Left lung (tissue), 10 donors: Measurements from ENCODE around the gene EPHA1. TPM values are rescaled to one million over a fixed set of nuclear protein-coding genes. Genes with fewer than 3 reads are reported as not detected.

Source experiments
- ATAC-seq: fragments of 200-7000 bp; cut with Tn5 transposase; one replicate; pipeline ENCODE4 v1.9.1; 2020; ENCODE audit warnings: moderate library complexity
- DNase-seq, 4 donors: peaks; one replicate each; pipeline ENCODE4 v3.0.0-alpha.2; 2013 to 2020
- H3K27ac ChIP-seq, 2 donors: fragments of 200-600 bp; sonication (generic) in 1 of 2; one replicate each; pipeline versions ENCODE4 v1.5.0 to v1.8.0; 2020 to 2021
- H3K27me3 ChIP-seq, 2 donors: fragments of 200-600 bp; sonication (generic) in 1 of 2; one replicate each; pipeline versions ENCODE4 v1.5.0 to v1.8.0; 2020 to 2021
- H3K36me3 ChIP-seq, 2 donors: fragments of 200-600 bp; sonication (generic) in 1 of 2; one replicate each; pipeline versions ENCODE4 v1.5.0 to v1.8.0; 2020 to 2021
- H3K4me1 ChIP-seq, 2 donors: fragments of 200-600 bp; one replicate each; pipeline ENCODE4 v1.8.0; 2021
- H3K4me3 ChIP-seq, 2 donors: fragments of 200-600 bp; sonication (generic) in 1 of 2; one replicate each; pipeline versions ENCODE4 v1.5.0 to v1.8.0; 2020 to 2021; ENCODE audit warnings: mild to moderate bottlenecking in 1 of 2
- H3K9me3 ChIP-seq, 2 donors: fragments of 200-600 bp; sonication (generic) in 1 of 2; one replicate each; pipeline versions ENCODE4 v1.5.0 to v1.8.0; 2020 to 2021
- intact Hi-C, 2 donors: fragments of 100-400 bp; cut with DNase I; formaldehyde crosslinking; loops; one replicate each; pipeline versions ENCODE4 v1.11.2 to v1.14.2; 2022
- polyA plus RNA-seq, 6 donors: library from polyadenylated mRNA; unstranded; fragments of 120-200 nt; gene quantifications; one replicate each; pipeline ENCODE4 v1.2.1, GENCODE V29; 2013; ENCODE audit not compliant: insufficient read length in 6 of 6
- total RNA-seq, 2 donors: library from RNA; stranded (reverse); fragmentation: NEBNext Ultra II Directional; extraction: Animal tissue kit (Norgen Biotek cat#: 25700); gene quantifications; one replicate each; pipeline ENCODE4 v1.2.1, GENCODE V29; 2021
- TF ChIP-seq, protein P1 (sequence below), 2 donors: fragments of 200-600 bp; sonication (generic) in 1 of 2; IDR thresholded peaks; one replicate each; pipeline versions ENCODE4 v1.5.0 to v1.8.0; 2021; ENCODE audit warnings: antibody characterized with exemption in 2 of 2
- donor health status: DM: no; HTN: yes; CAD: no.
- donor health status: DM: no; HTN: no; CAD: no.

EPHA1 gene
- total and polyA plus RNA-seq, 8 donors: 11.6 to 17.5 (median 14.5) TPM

DNA sequence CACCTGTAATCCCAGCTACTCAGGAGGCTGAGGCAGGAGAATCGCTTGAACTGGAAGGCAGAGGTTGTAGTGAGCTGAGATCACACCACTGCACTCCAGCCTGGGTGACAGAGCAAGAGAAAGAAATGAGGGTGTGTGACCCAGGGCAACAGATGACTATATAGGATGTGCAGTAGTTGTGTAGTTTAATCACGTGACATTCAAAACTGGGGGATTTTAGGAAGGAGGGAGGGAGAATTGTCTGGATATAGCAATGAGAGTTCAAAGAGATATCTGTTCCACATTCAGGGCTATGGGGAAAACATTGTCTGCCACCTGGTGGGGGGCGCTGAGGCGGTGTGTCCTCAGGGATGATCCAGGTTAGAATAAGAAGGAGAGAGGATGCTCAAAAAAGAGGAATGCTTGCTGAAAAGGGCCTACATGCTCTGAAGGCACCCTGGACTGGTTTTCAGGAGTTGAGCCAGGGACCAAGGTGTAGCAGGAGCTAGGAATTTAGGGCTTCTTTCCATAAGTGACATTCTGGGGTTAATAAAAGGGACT lies 35.3 kb downstream of the EPHA1 start:
- ATAC-seq (no peak), DNase-seq (peak in 1 of 4 donors; percentile 36)
- TF ChIP-seq, protein P1, sequence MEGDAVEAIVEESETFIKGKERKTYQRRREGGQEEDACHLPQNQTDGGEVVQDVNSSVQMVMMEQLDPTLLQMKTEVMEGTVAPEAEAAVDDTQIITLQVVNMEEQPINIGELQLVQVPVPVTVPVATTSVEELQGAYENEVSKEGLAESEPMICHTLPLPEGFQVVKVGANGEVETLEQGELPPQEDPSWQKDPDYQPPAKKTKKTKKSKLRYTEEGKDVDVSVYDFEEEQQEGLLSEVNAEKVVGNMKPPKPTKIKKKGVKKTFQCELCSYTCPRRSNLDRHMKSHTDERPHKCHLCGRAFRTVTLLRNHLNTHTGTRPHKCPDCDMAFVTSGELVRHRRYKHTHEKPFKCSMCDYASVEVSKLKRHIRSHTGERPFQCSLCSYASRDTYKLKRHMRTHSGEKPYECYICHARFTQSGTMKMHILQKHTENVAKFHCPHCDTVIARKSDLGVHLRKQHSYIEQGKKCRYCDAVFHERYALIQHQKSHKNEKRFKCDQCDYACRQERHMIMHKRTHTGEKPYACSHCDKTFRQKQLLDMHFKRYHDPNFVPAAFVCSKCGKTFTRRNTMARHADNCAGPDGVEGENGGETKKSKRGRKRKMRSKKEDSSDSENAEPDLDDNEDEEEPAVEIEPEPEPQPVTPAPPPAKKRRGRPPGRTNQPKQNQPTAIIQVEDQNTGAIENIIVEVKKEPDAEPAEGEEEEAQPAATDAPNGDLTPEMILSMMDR (IDR thresholded peaks at IDR 0.05): no peak
- no peaks in the 10 kb centered on the region for H3K27me3 ChIP-seq
- no peak overlapping the region for H3K27ac ChIP-seq
- H3K9me3 ChIP-seq: no peaks in the 10 kb centered on the region
- intact Hi-C loops: no loop called here
- H3K4me1 ChIP-seq: peaks cover 0 to 62% of the 10 kb centered on the region in 2 donors
- H3K36me3 ChIP-seq: no peaks in the 10 kb centered on the region
- H3K4me3 ChIP-seq: no peak overlapping the region

DNA sequence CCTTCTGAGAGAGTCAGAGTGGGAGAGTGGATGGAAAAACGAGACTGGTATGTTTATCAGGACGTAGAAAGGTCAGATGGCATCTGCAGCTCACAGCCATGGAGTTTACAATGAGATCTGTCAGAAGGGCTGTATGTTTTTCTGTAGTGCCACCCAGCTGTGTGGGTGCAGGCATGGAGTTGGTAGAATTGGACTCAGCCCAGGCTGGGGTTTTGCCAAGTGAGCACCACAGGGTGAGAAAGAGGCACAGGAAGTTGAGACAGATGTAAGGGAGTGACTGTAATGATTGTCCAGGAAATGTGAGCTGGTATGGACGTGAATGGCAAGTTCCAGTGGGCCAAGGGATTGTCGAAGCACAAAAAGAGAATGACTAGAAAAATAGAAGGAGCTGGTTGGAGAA lies 36.6 kb downstream of the EPHA1 start:
- Histone ChIP-seq H3K27me3 (no peaks in the 10 kb centered on the region), H3K4me3 (no peak overlapping the region), H3K9me3 (no peaks in the 10 kb centered on the region), H3K36me3 (no peaks in the 10 kb centered on the region), H3K4me1 (peaks cover 0 to 52% of the 10 kb centered on the region in 2 donors), H3K27ac (peak overlapping the region in 1 of 2 donors; percentile 39)
- ATAC-seq (peak; percentile 54), DNase-seq (peak in 1 of 4 donors; percentile 83)
- TF ChIP-seq, protein P1 (IDR thresholded peaks at IDR 0.05): no peak
- intact Hi-C loops: no loop called here

DNA sequence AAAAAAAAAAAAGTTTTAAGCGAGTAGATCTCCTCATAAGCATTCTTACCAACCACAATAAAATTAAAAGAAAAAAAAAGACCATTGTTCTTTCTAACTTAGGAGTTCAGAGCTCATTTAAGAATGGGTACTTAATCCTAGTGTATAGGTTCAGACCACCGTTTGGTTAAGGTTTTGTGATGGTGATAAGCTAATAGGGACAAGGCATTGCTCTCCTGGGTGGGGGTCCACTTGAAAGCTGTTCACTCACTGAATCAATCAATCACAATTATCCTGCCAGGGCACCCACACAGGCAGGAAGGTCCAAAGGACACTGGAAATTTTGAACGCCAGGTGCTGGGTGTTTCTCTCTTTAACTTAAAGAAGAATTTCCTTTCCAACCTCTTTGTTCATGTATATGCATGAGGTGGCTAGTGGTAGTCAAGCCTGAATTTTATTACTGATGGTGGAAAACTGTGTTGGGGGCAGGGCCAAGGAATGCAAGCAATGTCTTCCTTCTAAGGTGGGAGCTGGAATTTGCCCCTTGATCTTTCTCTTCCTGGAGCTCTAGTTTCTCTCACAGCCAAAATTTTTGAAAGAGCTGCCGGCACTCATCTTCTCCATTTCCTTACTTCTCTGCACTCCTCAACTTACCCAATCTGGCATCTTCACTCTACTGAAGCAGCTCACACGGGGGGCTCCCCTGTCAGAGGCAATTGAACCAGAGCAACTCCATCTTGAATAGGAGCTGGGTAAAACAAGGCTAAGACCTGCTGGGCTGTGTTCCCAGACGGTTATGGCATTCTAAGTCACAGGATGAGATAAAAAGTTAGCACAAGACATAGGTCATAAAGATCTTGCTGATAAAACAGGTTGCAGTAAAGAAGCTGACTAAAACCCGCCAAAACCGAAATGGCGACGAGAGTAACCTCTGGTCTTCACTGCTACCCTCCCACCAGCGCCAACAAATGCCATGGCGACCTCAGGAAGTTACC lies 38.7 kb downstream of the EPHA1 start:
- TF ChIP-seq, protein P1 (IDR thresholded peaks at IDR 0.05): no peak
- Histone ChIP-seq H3K9me3 (no peaks in the 10 kb centered on the region), H3K27me3 (peaks cover 0 to 9% of the 10 kb centered on the region in 2 donors), H3K27ac (no peak overlapping the region), H3K4me1 (peaks cover 0 to 31% of the 10 kb centered on the region in 2 donors), H3K4me3 (no peak overlapping the region), H3K36me3 (no peaks in the 10 kb centered on the region)
- DNase-seq (peak in 1 of 4 donors; percentile 8), ATAC-seq (no peak)
- intact Hi-C loops: no loop called here

DNA sequence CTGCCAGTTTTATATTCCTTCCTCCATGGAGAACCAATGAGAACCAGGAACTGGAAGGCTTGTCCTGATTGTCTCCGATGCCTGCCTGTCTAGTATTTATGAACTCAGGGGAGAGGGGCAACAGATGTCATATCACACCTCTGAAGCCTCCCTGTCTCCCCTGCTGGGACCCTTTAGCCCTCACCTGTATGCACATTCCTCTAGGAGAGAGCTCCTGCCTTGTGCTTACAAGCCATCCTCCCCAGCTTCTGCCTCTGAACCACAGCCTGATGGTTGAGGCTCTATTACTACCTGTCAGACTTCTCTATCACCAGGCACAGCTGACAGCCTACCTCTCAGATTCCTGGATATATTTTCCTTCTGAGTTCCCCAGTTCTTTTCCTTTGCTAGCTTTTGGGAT lies 40.3 kb downstream of the EPHA1 start:
- no peak for DNase-seq
- intact Hi-C loops: no loop called here

More for the DNA sequence above, 40.3 kb downstream of the EPHA1 start:
- TF ChIP-seq, protein P1 (IDR thresholded peaks at IDR 0.05): no peak
- Histone ChIP-seq H3K4me1 (peaks cover 0 to 15% of the 10 kb centered on the region in 2 donors), H3K27ac (no peak overlapping the region), H3K4me3 (no peak overlapping the region), H3K9me3 (no peaks in the 10 kb centered on the region), H3K27me3 (peaks cover 6 to 25% of the 10 kb centered on the region in 2 donors), H3K36me3 (no peaks in the 10 kb centered on the region)
- no peak for ATAC-seq
